Measurements from ENCODE around the gene FHL5. TPM values are rescaled to one million over a fixed set of nuclear protein-coding genes. Genes with fewer than 3 reads are reported as not detected.

The FHL5 gene
- total RNA-seq, 1 donor from 2014 or later: not detected

DNA sequence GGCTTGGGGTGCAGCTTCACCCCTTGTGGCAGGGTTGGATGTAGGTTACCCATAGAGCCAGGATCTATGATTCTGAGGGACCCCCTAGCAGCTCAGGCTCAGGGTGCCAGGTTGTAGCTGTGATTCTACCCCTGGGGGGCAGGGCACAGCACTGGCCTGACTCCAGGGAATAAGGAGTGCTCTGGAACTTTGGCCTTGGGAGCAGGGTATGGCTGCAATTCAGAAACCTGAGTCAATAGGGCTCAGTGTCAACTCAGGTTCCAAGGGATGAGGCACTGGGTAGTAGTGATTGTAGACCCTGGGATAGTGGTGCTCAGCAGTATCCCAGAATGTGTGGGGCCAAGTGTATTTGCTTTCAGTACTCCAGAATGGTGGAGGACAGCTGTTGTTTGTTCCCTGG is 8.6 kb downstream of the FHL5 start:
- Mint-ChIP-seq H3K27ac (ENCODE audit: unreplicated experiment) (no peak overlapping the region), H3K9me3 (ENCODE audit: unreplicated experiment) (no peaks in the 10 kb centered on the region)

DNA sequence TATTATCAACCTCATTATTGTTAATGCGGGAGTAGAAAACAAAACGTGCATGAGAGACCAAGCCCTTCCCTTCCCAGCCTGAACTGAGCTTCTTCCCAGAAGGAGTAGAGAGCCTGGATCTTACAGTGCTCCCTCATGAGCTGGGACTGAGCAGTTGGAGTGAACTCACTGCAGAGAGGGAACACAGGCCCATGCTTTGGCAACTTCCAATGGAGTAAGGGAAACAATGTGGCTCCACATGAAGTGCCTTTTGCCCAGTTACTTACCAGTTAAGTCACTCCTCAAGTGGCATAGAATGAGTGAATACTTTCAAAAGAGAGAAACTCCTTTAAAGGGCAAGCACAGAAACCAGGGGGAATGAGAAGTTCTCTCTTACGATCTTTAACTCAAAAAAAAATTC is 12.4 kb downstream of the FHL5 start:
- DNase-seq (ENCODE audit: low spot score): no peak
- Mint-ChIP-seq H3K4me1 (ENCODE audit: unreplicated experiment) (no peaks in the 10 kb centered on the region), H3K27me3 (ENCODE audit: unreplicated experiment) (no peaks in the 10 kb centered on the region), H3K27ac (ENCODE audit: unreplicated experiment) (no peak overlapping the region), H3K36me3 (ENCODE audit: low read depth, unreplicated experiment) (no peaks in the 10 kb centered on the region), H3K4me3 (ENCODE audit: unreplicated experiment) (no peak overlapping the region), H3K9me3 (ENCODE audit: unreplicated experiment) (no peaks in the 10 kb centered on the region)
- TF ChIP-seq, protein P1, sequence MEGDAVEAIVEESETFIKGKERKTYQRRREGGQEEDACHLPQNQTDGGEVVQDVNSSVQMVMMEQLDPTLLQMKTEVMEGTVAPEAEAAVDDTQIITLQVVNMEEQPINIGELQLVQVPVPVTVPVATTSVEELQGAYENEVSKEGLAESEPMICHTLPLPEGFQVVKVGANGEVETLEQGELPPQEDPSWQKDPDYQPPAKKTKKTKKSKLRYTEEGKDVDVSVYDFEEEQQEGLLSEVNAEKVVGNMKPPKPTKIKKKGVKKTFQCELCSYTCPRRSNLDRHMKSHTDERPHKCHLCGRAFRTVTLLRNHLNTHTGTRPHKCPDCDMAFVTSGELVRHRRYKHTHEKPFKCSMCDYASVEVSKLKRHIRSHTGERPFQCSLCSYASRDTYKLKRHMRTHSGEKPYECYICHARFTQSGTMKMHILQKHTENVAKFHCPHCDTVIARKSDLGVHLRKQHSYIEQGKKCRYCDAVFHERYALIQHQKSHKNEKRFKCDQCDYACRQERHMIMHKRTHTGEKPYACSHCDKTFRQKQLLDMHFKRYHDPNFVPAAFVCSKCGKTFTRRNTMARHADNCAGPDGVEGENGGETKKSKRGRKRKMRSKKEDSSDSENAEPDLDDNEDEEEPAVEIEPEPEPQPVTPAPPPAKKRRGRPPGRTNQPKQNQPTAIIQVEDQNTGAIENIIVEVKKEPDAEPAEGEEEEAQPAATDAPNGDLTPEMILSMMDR (IDR thresholded peaks at IDR 0.05; ENCODE audit: unreplicated experiment): no peak

More for the DNA sequence above, 8.6 kb downstream of the FHL5 start:
- H3K4me3 Mint-ChIP-seq (ENCODE audit: unreplicated experiment): no peak overlapping the region
- no peaks in the 10 kb centered on the region for H3K36me3 Mint-ChIP-seq (ENCODE audit: low read depth, unreplicated experiment)
- H3K4me1 Mint-ChIP-seq (ENCODE audit: unreplicated experiment): no peaks in the 10 kb centered on the region
- TF ChIP-seq, protein P1 (IDR thresholded peaks at IDR 0.05; ENCODE audit: unreplicated experiment): no peak
- H3K27me3 Mint-ChIP-seq (ENCODE audit: unreplicated experiment): no peaks in the 10 kb centered on the region
- DNase-seq (ENCODE audit: low spot score): no peak

DNA sequence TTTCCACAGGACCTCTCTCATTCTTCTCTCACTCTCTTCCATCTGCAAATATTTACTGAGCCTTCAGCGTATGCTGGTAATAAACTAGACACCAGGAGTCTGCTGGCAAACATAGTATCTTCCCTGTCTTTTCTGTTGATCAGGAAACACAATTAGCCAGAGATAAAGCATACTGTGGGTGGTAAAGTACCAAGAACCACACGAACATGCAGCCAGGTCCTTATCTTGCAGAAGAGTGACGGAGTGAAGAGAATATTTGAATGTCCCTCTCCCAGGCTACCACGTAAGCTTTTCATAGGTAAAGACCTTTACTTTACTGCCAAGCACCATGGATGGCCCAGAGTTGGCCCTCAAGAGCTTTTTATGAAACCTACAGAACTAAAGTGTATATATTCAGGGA is 13.3 kb downstream of the FHL5 start:
- no peaks in the 10 kb centered on the region for H3K4me1 Mint-ChIP-seq (ENCODE audit: unreplicated experiment)
- no peaks in the 10 kb centered on the region for H3K9me3 Mint-ChIP-seq (ENCODE audit: unreplicated experiment)
- DNase-seq (ENCODE audit: low spot score): no peak
- TF ChIP-seq, protein P1 (IDR thresholded peaks at IDR 0.05; ENCODE audit: unreplicated experiment): no peak
- H3K36me3 Mint-ChIP-seq (ENCODE audit: low read depth, unreplicated experiment): no peaks in the 10 kb centered on the region
- H3K4me3 Mint-ChIP-seq (ENCODE audit: unreplicated experiment): no peak overlapping the region
- no peak overlapping the region for H3K27ac Mint-ChIP-seq (ENCODE audit: unreplicated experiment)
- H3K27me3 Mint-ChIP-seq (ENCODE audit: unreplicated experiment): no peaks in the 10 kb centered on the region

DNA sequence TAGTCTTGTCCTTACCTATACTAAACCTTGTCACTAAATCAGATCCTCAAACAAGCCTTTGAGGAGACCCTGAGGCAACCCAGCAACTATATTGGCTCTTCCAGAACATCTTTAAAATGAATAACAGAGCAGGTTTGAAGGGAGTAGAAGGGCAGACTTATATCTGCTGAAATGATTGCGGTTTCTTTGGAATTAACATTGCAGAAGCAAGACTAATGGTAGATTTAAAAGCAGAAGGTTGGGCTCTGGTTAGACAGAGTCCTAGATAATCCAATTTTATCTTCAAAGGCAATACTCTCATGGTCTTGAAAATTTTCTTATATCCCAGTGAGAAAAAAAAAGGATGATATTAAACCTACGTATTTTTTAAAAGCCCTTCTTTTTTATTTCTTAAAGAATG is 19.1 kb downstream of the FHL5 start:
- TF ChIP-seq, protein P1 (IDR thresholded peaks at IDR 0.05; ENCODE audit: unreplicated experiment): no peak
- Mint-ChIP-seq H3K4me3 (ENCODE audit: unreplicated experiment) (no peak overlapping the region), H3K36me3 (ENCODE audit: low read depth, unreplicated experiment) (no peaks in the 10 kb centered on the region), H3K27me3 (ENCODE audit: unreplicated experiment) (no peaks in the 10 kb centered on the region), H3K4me1 (ENCODE audit: unreplicated experiment) (no peaks in the 10 kb centered on the region), H3K9me3 (ENCODE audit: unreplicated experiment) (no peaks in the 10 kb centered on the region), H3K27ac (ENCODE audit: unreplicated experiment) (no peak overlapping the region)
- no peak for DNase-seq (ENCODE audit: low spot score)

DNA sequence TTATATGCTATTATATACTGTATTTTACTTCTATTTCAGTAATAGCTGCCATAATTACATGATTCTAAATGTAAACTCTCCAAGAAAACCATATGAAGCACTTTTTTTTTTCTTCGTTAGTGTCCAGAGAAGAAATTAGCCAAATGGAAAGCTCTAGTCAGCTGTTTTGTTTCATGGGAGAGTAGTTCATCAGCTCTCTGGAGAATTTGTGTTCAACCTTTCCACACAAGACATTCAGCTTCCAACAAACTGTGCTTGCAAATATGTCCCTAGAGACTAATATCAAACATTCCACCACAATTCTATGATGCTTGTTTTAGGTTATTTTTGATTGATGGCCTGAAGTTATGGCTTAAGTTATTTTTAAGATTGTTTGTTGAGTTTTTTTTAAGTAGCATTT is 19.5 kb downstream of the FHL5 start:
- Mint-ChIP-seq H3K4me3 (ENCODE audit: unreplicated experiment) (no peak overlapping the region), H3K9me3 (ENCODE audit: unreplicated experiment) (no peaks in the 10 kb centered on the region), H3K4me1 (ENCODE audit: unreplicated experiment) (no peaks in the 10 kb centered on the region), H3K36me3 (ENCODE audit: low read depth, unreplicated experiment) (no peaks in the 10 kb centered on the region), H3K27me3 (ENCODE audit: unreplicated experiment) (no peaks in the 10 kb centered on the region), H3K27ac (ENCODE audit: unreplicated experiment) (no peak overlapping the region)
- no peak for DNase-seq (ENCODE audit: low spot score)
- TF ChIP-seq, protein P1 (IDR thresholded peaks at IDR 0.05; ENCODE audit: unreplicated experiment): no peak

All from endothelial cell (in vitro differentiated cells).